PC-3 (cell line): ENCODE results near the gene TSPEAR. TPM values are rescaled to one million over a fixed set of nuclear protein-coding genes. Genes with fewer than 3 reads are reported as not detected.

Source experiments
- ATAC-seq: fragments of 200-7000 bp; cut with Tn5 transposase; 2 replicates; pipeline ENCODE4 v1.9.1; 2020; ENCODE audit warnings: mild to moderate bottlenecking, moderate library complexity
- BruUV-seq: library from RNA; stranded (reverse); fragments of 400-500 nt; replicated peaks from 2 replicates; lab custom pipeline; 2021; lab: Mats Ljungman, UMichigan
- CTCF ChIA-PET: fragments of 300-600 bp; sonication (Branson Sonifier 250); formaldehyde crosslinking; loops from one replicate; lab custom pipeline; 2022; ENCODE audit warnings: antibody characterized with exemption; lab: Charles Lee
- POLR2A ChIA-PET: fragments of 300-600 bp; sonication (Branson Sonifier 250); formaldehyde crosslinking; loops from one replicate; lab custom pipeline; 2022; ENCODE audit warnings: antibody characterized with exemption; ENCODE audit not compliant: unreplicated experiment; lab: Charles Lee
- DNase-seq: peaks from one replicate; pipeline ENCODE4 v3.0.0-alpha.2; 2015
- H2AFZ ChIP-seq: fragments of 300-600 bp; sonication (generic); 2 replicates; pipeline ENCODE4 v1.6.0; 2016; ENCODE audit warnings: antibody characterized with exemption, low read length
- H3F3A ChIP-seq: fragments of 300-600 bp; sonication (generic); one replicate; pipeline ENCODE4 v1.6.0; 2017; ENCODE audit warnings: antibody characterized with exemption, low read length, control low read depth, mild to moderate bottlenecking; ENCODE audit not compliant: unreplicated experiment
- H3K27ac ChIP-seq: fragments of 300-600 bp; sonication (generic); 2 replicates; pipeline ENCODE4 v1.5.1; 2016; ENCODE audit warnings: mild to moderate bottlenecking, low read length
- H3K27me3 ChIP-seq: fragments of 300-600 bp; sonication (generic); 2 replicates; pipeline ENCODE4 v1.6.1; 2016; ENCODE audit warnings: low read length, mixed read lengths
- H3K36me3 ChIP-seq: fragments of 300-600 bp; sonication (generic); 2 replicates; pipeline ENCODE4 v1.6.1; 2016; ENCODE audit warnings: low read depth, mixed run types, low read length, mixed read lengths
- H3K4me1 ChIP-seq: fragments of 300-600 bp; sonication (generic); 2 replicates; pipeline ENCODE4 v1.5.1; 2016; ENCODE audit warnings: low read length; ENCODE audit not compliant: insufficient read depth
- H3K4me2 ChIP-seq: fragments of 300-600 bp; sonication (generic); 2 replicates; pipeline ENCODE4 v1.6.0; 2016; ENCODE audit warnings: low read length
- H3K4me3 ChIP-seq: fragments of 300-600 bp; sonication (generic); 2 replicates; pipeline ENCODE4 v1.5.1; 2016; ENCODE audit warnings: mild to moderate bottlenecking, low read length, mixed read lengths
- H3K79me2 ChIP-seq: fragments of 300-600 bp; sonication (generic); 2 replicates; pipeline ENCODE4 v1.6.1; 2017; ENCODE audit warnings: low read length, mixed read lengths
- H3K9ac ChIP-seq: fragments of 300-600 bp; sonication (generic); 2 replicates; pipeline ENCODE4 v1.6.0; 2016; ENCODE audit warnings: mild to moderate bottlenecking, low read length
- H3K9me2 ChIP-seq: fragments of 300-600 bp; sonication (generic); replicated peaks from 2 replicates; pipeline ENCODE4 v1.6.1; 2016; ENCODE audit warnings: mixed run types, low read length, mixed read lengths
- H3K9me3 ChIP-seq: fragments of 300-600 bp; sonication (generic); 2 replicates; pipeline ENCODE4 v1.6.1; 2016; ENCODE audit warnings: low read length, mixed read lengths
- H4K20me1 ChIP-seq: fragments of 300-600 bp; sonication (generic); 2 replicates; pipeline ENCODE4 v1.6.1; 2016; ENCODE audit warnings: low read length, mixed read lengths
- EZH2 ChIP-seq: fragments of 300-600 bp; sonication (generic); IDR thresholded peaks from one replicate; pipeline ENCODE4 v1.6.1; 2017; ENCODE audit warnings: antibody characterized with exemption, mild to moderate bottlenecking, low read length; ENCODE audit not compliant: unreplicated experiment
- EZH2phosphoT487 ChIP-seq: fragments of 300-600 bp; sonication (generic); IDR thresholded peaks from 2 replicates; pipeline ENCODE4 v1.6.1; 2018; ENCODE audit warnings: mild to moderate bottlenecking, antibody characterized with exemption, low read length, borderline replicate concordance
- intact Hi-C: fragments of 100-400 bp; cut with micrococcal nuclease; formaldehyde crosslinking; loops from 2 replicates; pipeline ENCODE4 v1.9.0; 2023
- total RNA-seq: library from RNA; depleted of rRNA; stranded (reverse); fragments of >200 nt; gene quantifications from 2 replicates; pipeline ENCODE4 v1.2.3, GENCODE V29; 2014
- TF ChIP-seq, protein P1 (sequence below): fragments of 300-600 bp; sonication (generic); conservative IDR thresholded peaks from 2 replicates; pipeline ENCODE4 v1.5.1; 2017; ENCODE audit warnings: antibody characterized with exemption, low read depth, mild to moderate bottlenecking, low read length

TSPEAR gene
- total RNA-seq, 1 experiment from 2014 or later: 2.1 TPM

DNA sequence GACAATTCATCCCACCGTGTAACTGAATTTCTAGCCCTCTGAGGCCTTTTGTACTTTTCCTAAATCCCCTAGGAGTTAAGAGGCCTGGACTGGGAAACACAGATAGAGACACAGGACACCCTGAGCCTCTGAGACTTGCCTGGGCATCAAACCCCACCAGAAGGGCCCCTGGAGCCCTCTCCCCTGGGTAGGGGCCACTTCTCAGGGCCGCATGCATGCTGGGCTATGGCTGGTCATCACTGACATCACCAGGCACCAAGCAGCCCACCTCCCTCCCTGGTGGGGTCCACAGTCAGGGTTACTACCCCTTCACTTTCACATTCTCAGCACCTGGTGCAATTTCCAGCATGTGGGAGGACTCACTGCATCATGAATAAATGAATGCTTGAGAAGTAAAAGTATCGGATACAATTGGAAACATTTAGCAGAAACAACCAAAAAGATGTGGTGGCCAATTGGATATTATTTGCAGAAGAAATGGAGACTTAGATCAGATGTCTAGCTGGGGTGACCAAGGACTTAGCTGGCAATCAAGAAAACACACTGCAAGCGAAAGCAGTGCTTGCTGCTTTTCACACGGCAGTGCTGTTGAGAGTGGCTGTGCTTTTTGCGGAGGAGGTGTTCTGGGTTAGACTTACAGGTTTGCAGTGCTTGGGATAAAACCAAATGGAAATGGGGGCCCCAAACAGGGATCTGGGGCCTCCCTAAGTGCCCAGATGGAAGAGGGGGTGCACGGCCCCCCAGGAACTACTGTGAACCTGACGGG lies 111.9 kb downstream of the TSPEAR start:
- Histone ChIP-seq H3K27ac (no peak overlapping the region), H3K9me2 (no peaks in the 10 kb centered on the region), H3K9me3 (no peaks in the 10 kb centered on the region), H3K79me2 (no peaks in the 10 kb centered on the region), H3K4me1 (peaks cover 12% of the 10 kb centered on the region), H2AFZ (no peak overlapping the region), H4K20me1 (no peaks in the 10 kb centered on the region), H3K4me2 (no peak overlapping the region), H3K9ac (no peak overlapping the region), H3F3A (no peaks in the 10 kb centered on the region), H3K36me3 (no peaks in the 10 kb centered on the region), H3K4me3 (no peak overlapping the region), H3K27me3 (no peaks in the 10 kb centered on the region)
- DNase-seq (no peak), ATAC-seq (no peak)
- POLR2A ChIA-PET: no interaction called here
- TF ChIP-seq, protein P1, sequence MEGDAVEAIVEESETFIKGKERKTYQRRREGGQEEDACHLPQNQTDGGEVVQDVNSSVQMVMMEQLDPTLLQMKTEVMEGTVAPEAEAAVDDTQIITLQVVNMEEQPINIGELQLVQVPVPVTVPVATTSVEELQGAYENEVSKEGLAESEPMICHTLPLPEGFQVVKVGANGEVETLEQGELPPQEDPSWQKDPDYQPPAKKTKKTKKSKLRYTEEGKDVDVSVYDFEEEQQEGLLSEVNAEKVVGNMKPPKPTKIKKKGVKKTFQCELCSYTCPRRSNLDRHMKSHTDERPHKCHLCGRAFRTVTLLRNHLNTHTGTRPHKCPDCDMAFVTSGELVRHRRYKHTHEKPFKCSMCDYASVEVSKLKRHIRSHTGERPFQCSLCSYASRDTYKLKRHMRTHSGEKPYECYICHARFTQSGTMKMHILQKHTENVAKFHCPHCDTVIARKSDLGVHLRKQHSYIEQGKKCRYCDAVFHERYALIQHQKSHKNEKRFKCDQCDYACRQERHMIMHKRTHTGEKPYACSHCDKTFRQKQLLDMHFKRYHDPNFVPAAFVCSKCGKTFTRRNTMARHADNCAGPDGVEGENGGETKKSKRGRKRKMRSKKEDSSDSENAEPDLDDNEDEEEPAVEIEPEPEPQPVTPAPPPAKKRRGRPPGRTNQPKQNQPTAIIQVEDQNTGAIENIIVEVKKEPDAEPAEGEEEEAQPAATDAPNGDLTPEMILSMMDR: no peak
- TF ChIP-seq EZH2 (no peak), EZH2phosphoT487 (no peak)
- CTCF ChIA-PET: no interaction called here
- intact Hi-C loops: no loop called here
- BruUV-seq: no TSS peak

DNA sequence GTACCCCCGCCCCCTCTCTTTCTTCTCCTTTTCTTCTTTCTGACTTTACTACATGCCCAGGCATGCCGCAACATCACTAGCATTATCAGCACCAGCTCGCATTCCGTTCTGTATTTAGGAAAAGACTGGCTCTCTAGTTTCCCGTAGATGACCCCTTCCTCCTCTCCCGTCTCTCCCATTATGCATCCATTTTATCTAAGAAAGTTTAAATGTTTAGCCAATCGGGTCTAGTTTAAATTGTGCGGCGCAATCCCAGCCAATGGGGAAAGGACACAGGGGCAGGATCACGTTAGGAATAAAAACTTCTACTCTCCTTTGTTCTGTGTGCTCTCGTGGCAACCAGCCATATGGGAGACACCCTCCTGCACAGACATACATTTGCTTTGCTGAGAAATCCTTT lies 113.3 kb downstream of the TSPEAR start:
- H3K79me2 ChIP-seq: no peaks in the 10 kb centered on the region
- no peak overlapping the region for H3K4me3 ChIP-seq
- ChIA-PET POLR2A (no interaction called here), CTCF (no interaction called here)
- no peak overlapping the region for H2AFZ ChIP-seq
- no peaks in the 10 kb centered on the region for H4K20me1 ChIP-seq
- no peak overlapping the region for H3K4me2 ChIP-seq
- H3K9ac ChIP-seq: no peak overlapping the region
- H3K9me3 ChIP-seq: no peaks in the 10 kb centered on the region
- H3K9me2 ChIP-seq: no peaks in the 10 kb centered on the region
- H3K4me1 ChIP-seq: peaks cover 12% of the 10 kb centered on the region
- H3K27me3 ChIP-seq: no peaks in the 10 kb centered on the region
- DNase-seq (no peak), ATAC-seq (no peak)
- no peaks in the 10 kb centered on the region for H3K36me3 ChIP-seq
- H3K27ac ChIP-seq: no peak overlapping the region
- intact Hi-C loops: no loop called here
- BruUV-seq: no TSS peak
- no peak for TF ChIP-seq EZH2
- no peak for TF ChIP-seq EZH2phosphoT487
- TF ChIP-seq, protein P1: no peak
- H3F3A ChIP-seq: no peaks in the 10 kb centered on the region

DNA sequence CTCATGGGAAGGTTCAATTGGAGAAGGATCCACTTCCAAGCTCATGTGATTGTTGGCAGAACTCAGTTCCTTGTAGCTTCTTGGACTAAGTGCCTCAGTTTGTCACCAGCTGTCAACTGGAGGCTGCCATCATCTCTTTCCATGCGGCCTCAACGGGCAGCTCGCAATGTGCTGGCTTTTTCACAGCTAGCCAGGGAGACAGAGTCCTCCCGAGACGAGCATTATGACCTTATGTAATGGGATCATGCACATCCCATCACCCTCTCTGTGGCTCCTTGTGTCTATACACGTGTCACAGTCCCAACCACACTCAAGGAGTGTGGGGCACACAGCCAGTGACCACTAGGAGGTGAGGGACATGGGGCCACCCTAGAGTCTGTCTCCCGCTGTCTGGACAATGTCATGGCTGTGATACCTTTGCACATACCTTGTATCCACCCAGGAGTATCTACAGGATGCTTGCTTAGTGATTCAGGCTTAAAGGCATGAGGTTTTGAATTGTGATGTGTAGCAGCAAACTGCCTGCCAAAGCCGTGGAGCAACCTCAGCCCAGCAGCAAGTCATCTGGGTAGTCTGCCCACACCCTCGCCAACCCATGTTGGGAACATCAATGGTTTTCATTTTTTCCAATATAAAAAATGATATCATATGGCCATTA lies 115.2 kb downstream of the TSPEAR start:
- no peaks in the 10 kb centered on the region for H4K20me1 ChIP-seq
- peak overlapping the region; percentile 41 for H3K4me2 ChIP-seq
- no peaks in the 10 kb centered on the region for H3F3A ChIP-seq
- H3K9me3 ChIP-seq: no peaks in the 10 kb centered on the region
- DNase-seq: peak; percentile 88
- H2AFZ ChIP-seq: no peak overlapping the region
- no peaks in the 10 kb centered on the region for H3K79me2 ChIP-seq
- ChIA-PET POLR2A (no interaction called here), CTCF (no interaction called here)
- no peaks in the 10 kb centered on the region for H3K36me3 ChIP-seq
- H3K27ac ChIP-seq: no peak overlapping the region
- no peak overlapping the region for H3K9ac ChIP-seq
- TF ChIP-seq, protein P1: no peak
- TF ChIP-seq EZH2phosphoT487 (no peak), EZH2 (no peak)
- H3K9me2 ChIP-seq: no peaks in the 10 kb centered on the region
- BruUV-seq: no TSS peak
- H3K4me1 ChIP-seq: peaks cover 12% of the 10 kb centered on the region
- peak; percentile 99 for ATAC-seq
- H3K4me3 ChIP-seq: 0 out of 2 replicates have a peak overlapping the region, but pooled peaks have one; percentile 16
- intact Hi-C loops: loop anchor here (1.0 kb wide), 1 partner anchor 97 kb away; no protein-coding TSS in a partner anchor
- no peaks in the 10 kb centered on the region for H3K27me3 ChIP-seq
